GM12878 (cell line): ENCODE measurements around the gene ESYT3. TPM values are rescaled to one million over a fixed set of nuclear protein-coding genes. Genes with fewer than 3 reads are reported as not detected.

Source experiments
- ATAC-seq: fragments of 200-7000 bp; cut with Tn5 transposase; 3 replicates; pipeline ENCODE4 v1.9.1; 2020; ENCODE audit warnings: mild to moderate bottlenecking, moderate library complexity
- BruUV-seq: library from RNA; stranded (reverse); fragments of 400-500 nt; replicated peaks from 2 replicates; lab custom pipeline; 2021; lab: Mats Ljungman, UMichigan
- CTCF ChIA-PET: fragments of 300-600 bp; sonication (Branson Sonifier 250); formaldehyde crosslinking; extraction: SDS; loops from one replicate; lab custom pipeline; 2021; ENCODE audit warnings: inconsistent platforms; lab: Yijun Ruan, JAX
- POLR2A ChIA-PET: fragments of 350-600 bp; formaldehyde crosslinking; extraction: SDS; loops from one replicate; lab custom pipeline; 2021; ENCODE audit warnings: inconsistent platforms; lab: Charles Lee
- RAD21 ChIA-PET: fragments of 300-600 bp; sonication (Branson Sonifier 250); formaldehyde crosslinking; loops from one replicate; lab custom pipeline; 2023; ENCODE audit warnings: antibody characterized with exemption; ENCODE audit not compliant: unreplicated experiment; lab: Charles Lee
- SMC1A ChIA-PET: fragments of 300-600 bp; sonication (Branson Sonifier 250); formaldehyde crosslinking; loops from one replicate; lab custom pipeline; 2023; ENCODE audit not compliant: unreplicated experiment, uncharacterized antibody; lab: Charles Lee
- DNase-seq: peaks from one replicate; pipeline ENCODE4 v3.0.0-alpha.2; 2011; ENCODE audit warnings: low read depth, low spot score
- FAIRE-seq: peaks from 3 replicates; lab custom pipeline; 2011; peaks lifted over from hg19 to GRCh38; lab: Jason Lieb, UNC
- H2AFZ ChIP-seq: 2 replicates; pipeline ENCODE4 v1.6.0; 2011; ENCODE audit warnings: low read depth, low read length, control low read depth; ENCODE audit not compliant: control insufficient read depth
- H3K27ac ChIP-seq: 2 replicates; pipeline ENCODE4 v1.5.1; 2011; ENCODE audit warnings: control low read depth; ENCODE audit not compliant: control insufficient read depth, insufficient read depth
- H3K27me3 ChIP-seq, 2 experiments: replicated peaks in 1 of 2; 2 replicates each; pipeline versions ENCODE4 v1.6.0 to v1.6.1; 2011; ENCODE audit warnings: low read length in 1 of 2; ENCODE audit not compliant: control insufficient read depth in 2 of 2, insufficient read depth in 2 of 2
- H3K36me3 ChIP-seq, 2 experiments: 2 replicates each; pipeline ENCODE4 v1.5.1; 2011; ENCODE audit warnings: low read length in 1 of 2; ENCODE audit not compliant: control insufficient read depth in 2 of 2, insufficient read depth in 2 of 2
- H3K4me1 ChIP-seq: 2 replicates; pipeline ENCODE4 v1.6.1; 2011; ENCODE audit warnings: mild to moderate bottlenecking, low read length, moderate library complexity, mixed read lengths; ENCODE audit not compliant: control insufficient read depth, insufficient read depth
- H3K4me2 ChIP-seq: 2 replicates; pipeline ENCODE4 v1.6.0; 2011; ENCODE audit warnings: control low read depth; ENCODE audit not compliant: control insufficient read depth, insufficient read depth
- H3K4me3 ChIP-seq: fragments of 200-600 bp; sonication (generic); 2 replicates; pipeline ENCODE4 v1.5.1; 2016
- H3K79me2 ChIP-seq: 2 replicates; pipeline ENCODE4 v1.6.0; 2011; ENCODE audit warnings: low read length; ENCODE audit not compliant: control insufficient read depth, insufficient read depth
- H3K9ac ChIP-seq: 2 replicates; pipeline ENCODE4 v1.8.0; 2011; ENCODE audit warnings: low read length, control low read depth, mixed read lengths; ENCODE audit not compliant: control insufficient read depth, insufficient read depth
- H3K9me3 ChIP-seq: replicated peaks from 3 replicates; pipeline ENCODE4 v1.5.1; 2011; ENCODE audit warnings: mild to moderate bottlenecking, low read length; ENCODE audit not compliant: control insufficient read depth, insufficient read depth
- H4K20me1 ChIP-seq: 2 replicates; pipeline ENCODE4 v1.6.0; 2011; ENCODE audit not compliant: control insufficient read depth, insufficient read depth
- BRCA1 ChIP-seq: IDR thresholded peaks from 2 replicates; pipeline ENCODE4 v1.6.1; 2011; ENCODE audit warnings: low read depth, low read length, improper control_type of control experiment
- IRF3 ChIP-seq: fragments of 450-650 bp; IDR thresholded peaks from 2 replicates; pipeline ENCODE4 v1.6.1; 2014; ENCODE audit warnings: mild to moderate bottlenecking
- JUND ChIP-seq: IDR thresholded peaks from 2 replicates; pipeline ENCODE4 v1.6.1; 2012; ENCODE audit warnings: low read depth, mild to moderate bottlenecking, low read length, improper control_type of control experiment, moderate library complexity
- LARP7 ChIP-seq: fragments of 450-650 bp; IDR thresholded peaks from 2 replicates; pipeline ENCODE4 v1.6.1; 2017; ENCODE audit warnings: mild to moderate bottlenecking
- MEF2B ChIP-seq: fragments of 450-650 bp; IDR thresholded peaks from 2 replicates; pipeline ENCODE4 v1.6.1; 2018; ENCODE audit warnings: mild to moderate bottlenecking, moderate library complexity; ENCODE audit not compliant: partially characterized antibody, poor library complexity, severe bottlenecking
- NFYA ChIP-seq: IDR thresholded peaks from 2 replicates; pipeline ENCODE4 v1.6.1; 2011; ENCODE audit warnings: low read depth, mild to moderate bottlenecking, low read length, improper control_type of control experiment, borderline replicate concordance
- PKNOX1 ChIP-seq: fragments of 450-650 bp; IDR thresholded peaks from 2 replicates; pipeline ENCODE4 v1.6.1; 2016; ENCODE audit warnings: mild to moderate bottlenecking
- RAD21 ChIP-seq: IDR thresholded peaks from 2 replicates; pipeline ENCODE4 v1.6.1; 2011; ENCODE audit warnings: mild to moderate bottlenecking, low read depth, low read length, moderate library complexity; ENCODE audit not compliant: insufficient read depth
- SREBF2 ChIP-seq: IDR thresholded peaks from 2 replicates; pipeline ENCODE4 v1.6.1; 2012; ENCODE audit warnings: mild to moderate bottlenecking, low read length
- SRF ChIP-seq, 2 experiments: IDR thresholded peaks; 2 replicates each; pipeline ENCODE4 v1.6.1; 2011; ENCODE audit warnings: low read depth in 2 of 2, low read length in 2 of 2, mild to moderate bottlenecking in 1 of 2, moderate library complexity in 1 of 2
- ZNF217 ChIP-seq: fragments of 450-650 bp; IDR thresholded peaks from 2 replicates; pipeline ENCODE4 v1.6.1; 2017; ENCODE audit warnings: antibody characterized with exemption, mild to moderate bottlenecking
- WGBS: methylation state at CpG from one replicate; pipeline ENCODE4 v1.1.6; 2016; ENCODE audit warnings: low lambda C conversion rate; ENCODE audit not compliant: insufficient replicate concordance, insufficient coverage; ENCODE audit errors: missing lambda C conversion rate; 5-methylcytosine and 5-hydroxymethylcytosine counted together
- in situ Hi-C: fragments of 300-500 bp; cut with MboI; formaldehyde crosslinking; loops from 9 replicates; pipeline ENCODE4 v1.14.3; 2018; ENCODE audit warnings: mixed read lengths
- intact Hi-C: fragments of 100-400 bp; cut with micrococcal nuclease; formaldehyde crosslinking; loops from one replicate; pipeline ENCODE4 v1.14.2; 2022; ENCODE audit not compliant: unreplicated experiment
- polyA plus RNA-seq, 11 experiments: library from polyadenylated mRNA; depleted of rRNA in 4 of 11; unstranded in 6 of 11; stranded (reverse) in 5 of 11; fragments of >200 nt; fragmentation: Nextera tagmentation in 4 of 11; fragmentation: Illumina TruSeq in 1 of 11; extraction: Ambion mirVana in 4 of 11; extraction: Trizol in 1 of 11; gene quantifications; 1 replicate in 1 of 11; 2 replicates in 10 of 11; pipeline versions ENCODE4 v1.2.1 to v1.2.3, GENCODE V29; 2011 to 2016; ENCODE audit warnings: inconsistent platforms in 2 of 11, missing spikeins in 2 of 11, low read depth in 1 of 11
- total RNA-seq, 4 experiments: library from RNA; depleted of rRNA in 3 of 4; stranded (reverse); fragments of >200 nt in 3 of 4; fragmentation: Illumina TruSeq in 1 of 4; extraction: Trizol in 1 of 4; gene quantifications; 2 replicates each; pipeline versions ENCODE4 v1.2.1 to v1.2.3, GENCODE V29; 2013 to 2021

The ESYT3 gene
- total and polyA plus RNA-seq, 10 of the 15 experiments (the other 5 are each of a cell fraction or from before 2014, with no cell fraction given) = not detected

- ChIA-PET CTCF (no interaction called here), RAD21 (no interaction called here)
- Histone ChIP-seq H3K27ac (no peak overlapping the region), H3K4me1 (no peaks in the 10 kb centered on the region), H3K79me2 (no peaks in the 10 kb centered on the region), H4K20me1 (no peaks in the 10 kb centered on the region)
- WGBS = 37% methylated on average over 4 of the region's 4 CpGs
- no peak for DNase-seq
- no TSS peak for BruUV-seq
- TF ChIP-seq MEF2B (no peak), ZNF217 (no peak), JUND (no peak), SRF (IDR thresholded peaks at IDR 0.05; ENCODE audit: low read depth in 2 of 2, low read length in 2 of 2) (no peak), RAD21 (no peak), NFYA (no peak), IRF3 (no peak), SREBF2 (no peak), PKNOX1 (no peak), LARP7 (no peak), BRCA1 (no peak)
- TF ChIP-seq, all 136 proteins: peak for 0
- ChIA-PET POLR2A (no interaction called here), SMC1A (interaction anchor here (0.9 kb wide), 1 partner anchor 502 kb away, joined by 4 read pairs; no protein-coding TSS in a partner anchor)
- in situ Hi-C loops = no loop called here
- H3K4me3 ChIP-seq = no peak overlapping the region
- intact Hi-C loops = no loop called here
- H3K4me2 ChIP-seq = no peak overlapping the region
- H3K27me3 ChIP-seq = peaks cover 13 to 15% of the 10 kb centered on the region in 2 experiments
- no peaks in the 10 kb centered on the region for H3K9me3 ChIP-seq
- H3K9ac ChIP-seq = no peak overlapping the region
- H3K36me3 ChIP-seq = no peaks in the 10 kb centered on the region
- ATAC-seq (no peak), FAIRE-seq (no peak)
- H2AFZ ChIP-seq = no peak overlapping the region
Measured at GRCh38 chr3:138432576-138433240, 1.7 kb upstream of the ESYT3 start.
